H9 (cell line): ENCODE measurements around the gene ADIPOR1. TPM values are rescaled to one million over a fixed set of nuclear protein-coding genes. Genes with fewer than 3 reads are reported as not detected.
"Not testable (repeated sequence)": the region's sequence is repeated elsewhere in the genome, so short reads cannot be mapped to it uniquely, and the experiment has no call there.

Experiments used
- DNase-seq: peaks from one replicate; pipeline ENCODE4 v3.0.0-alpha.2; 2017
- H2AFZ ChIP-seq: one replicate; pipeline ENCODE4 v1.6.1; 2013; ENCODE audit warnings: mild to moderate bottlenecking, low read length, control low read depth, moderate library complexity
- H2AK5ac ChIP-seq: 2 replicates; pipeline ENCODE4 v1.6.1; 2013; ENCODE audit warnings: low read length, control low read depth, mixed read lengths; ENCODE audit not compliant: insufficient read length
- H2BK120ac ChIP-seq: one replicate; pipeline ENCODE4 v1.6.1; 2013; ENCODE audit warnings: low read depth, mild to moderate bottlenecking, low read length, control low read depth, inconsistent platforms; ENCODE audit not compliant: poor library complexity, severe bottlenecking
- H2BK12ac ChIP-seq: 2 replicates; pipeline ENCODE4 v1.6.1; 2013; ENCODE audit warnings: low read length, control low read depth, mixed read lengths, low read depth; ENCODE audit not compliant: insufficient read length
- H2BK15ac ChIP-seq: 2 replicates; pipeline ENCODE4 v1.6.1; 2013; ENCODE audit warnings: low read depth, low read length, control low read depth
- H2BK20ac ChIP-seq: one replicate; pipeline ENCODE4 v1.6.1; 2013; ENCODE audit warnings: low read depth, mild to moderate bottlenecking, low read length, control low read depth, inconsistent platforms; ENCODE audit not compliant: poor library complexity, severe bottlenecking
- H2BK5ac ChIP-seq: 2 replicates; pipeline ENCODE4 v1.6.1; 2013; ENCODE audit warnings: low read length, control low read depth, mixed read lengths; ENCODE audit not compliant: insufficient read length
- H3K14ac ChIP-seq: 2 replicates; pipeline ENCODE4 v1.6.1; 2013; ENCODE audit warnings: low read length, control low read depth; ENCODE audit not compliant: insufficient read depth
- H3K18ac ChIP-seq: 2 replicates; pipeline ENCODE4 v1.6.1; 2013; ENCODE audit warnings: low read depth, mild to moderate bottlenecking, mixed read lengths, low read length, control low read depth; ENCODE audit not compliant: insufficient read length
- H3K23ac ChIP-seq: 2 replicates; pipeline ENCODE4 v1.6.1; 2013; ENCODE audit warnings: low read length, control low read depth, mixed read lengths, low read depth; ENCODE audit not compliant: insufficient read length
- H3K23me2 ChIP-seq: 2 replicates; pipeline ENCODE4 v1.6.1; 2013; ENCODE audit warnings: low read depth, mild to moderate bottlenecking, mixed read lengths, low read length, control low read depth; ENCODE audit not compliant: insufficient read length, poor library complexity, severe bottlenecking
- H3K27ac ChIP-seq: 2 replicates; pipeline ENCODE4 v1.5.1; 2013; ENCODE audit warnings: low read length, control low read depth, mixed read lengths, low read depth; ENCODE audit not compliant: insufficient read length
- H3K27me3 ChIP-seq: 2 replicates; pipeline ENCODE4 v1.6.1; 2013; ENCODE audit warnings: low read length, control low read depth, inconsistent platforms; ENCODE audit not compliant: insufficient read depth
- H3K4ac ChIP-seq: 2 replicates; pipeline ENCODE4 v1.6.1; 2013; ENCODE audit warnings: low read depth, mild to moderate bottlenecking, control low read depth, inconsistent platforms, low read length, moderate library complexity
- H3K4me1 ChIP-seq: 2 replicates; pipeline ENCODE4 v1.6.1; 2013; ENCODE audit warnings: low read length, control low read depth, inconsistent platforms; ENCODE audit not compliant: insufficient read depth
- H3K4me2 ChIP-seq: 2 replicates; pipeline ENCODE4 v1.6.1; 2013; ENCODE audit warnings: low read length, control low read depth, mixed read lengths; ENCODE audit not compliant: insufficient read length, insufficient read depth
- H3K56ac ChIP-seq: 2 replicates; pipeline ENCODE4 v1.6.1; 2013; ENCODE audit warnings: low read depth, mild to moderate bottlenecking, mixed read lengths, low read length, control low read depth; ENCODE audit not compliant: insufficient read length
- H3K79me1 ChIP-seq: 2 replicates; pipeline ENCODE4 v1.6.1; 2013; ENCODE audit warnings: low read depth, mild to moderate bottlenecking, moderate library complexity, low read length, control low read depth, inconsistent platforms; ENCODE audit not compliant: insufficient read depth, poor library complexity, severe bottlenecking
- H3K79me2 ChIP-seq: 2 replicates; pipeline ENCODE4 v1.6.1; 2013; ENCODE audit warnings: low read length, control low read depth, inconsistent platforms; ENCODE audit not compliant: insufficient read depth
- H3K9ac ChIP-seq: 2 replicates; pipeline ENCODE4 v1.6.1; 2013; ENCODE audit warnings: low read length, control low read depth, mixed read lengths; ENCODE audit not compliant: insufficient read length; ENCODE audit errors: extremely low read depth
- H3K9me3 ChIP-seq: one replicate; pipeline ENCODE4 v1.6.1; 2013; ENCODE audit warnings: low read depth, low read length, inconsistent platforms; ENCODE audit not compliant: control insufficient read depth
- H3T11ph ChIP-seq: one replicate; pipeline ENCODE4 v1.6.1; 2013; ENCODE audit warnings: mild to moderate bottlenecking, low read length, control low read depth, inconsistent platforms
- H4K20me1 ChIP-seq: one replicate; pipeline ENCODE4 v1.6.1; 2013; ENCODE audit not compliant: control insufficient read depth, insufficient read length, insufficient read depth
- H4K5ac ChIP-seq: 2 replicates; pipeline ENCODE4 v1.6.1; 2013; ENCODE audit warnings: low read depth, mild to moderate bottlenecking, mixed read lengths, low read length, control low read depth; ENCODE audit not compliant: insufficient read length
- H4K8ac ChIP-seq: replicated peaks from 2 replicates; pipeline ENCODE4 v1.6.1; 2013; ENCODE audit warnings: low read length, control low read depth, mixed read lengths, low read depth; ENCODE audit not compliant: insufficient read length
- H4K91ac ChIP-seq: 2 replicates; pipeline ENCODE4 v1.6.1; 2013; ENCODE audit warnings: low read depth, mild to moderate bottlenecking, moderate library complexity, mixed read lengths, low read length, control low read depth; ENCODE audit not compliant: insufficient read length
- H3K27ac Mint-ChIP-seq, 3 experiments: 2 replicates in 2 of 3; 3 replicates in 1 of 3; pipeline ENCODE4 v1.8.0; 2020 to 2021; ENCODE audit warnings: mixed read lengths in 3 of 3, mild to moderate bottlenecking in 1 of 3, moderate library complexity in 1 of 3
- H3K27me3 Mint-ChIP-seq: 2 replicates; pipeline ENCODE4 v1.8.0; 2021; ENCODE audit warnings: low read depth, mild to moderate bottlenecking, moderate library complexity, mixed read lengths
- H3K36me3 Mint-ChIP-seq, 3 experiments: 2 replicates in 2 of 3; 3 replicates in 1 of 3; pipeline ENCODE4 v1.8.0; 2020 to 2021; ENCODE audit warnings: low read depth in 3 of 3, mixed read lengths in 3 of 3; ENCODE audit not compliant: insufficient read depth in 1 of 3
- H3K4me1 Mint-ChIP-seq, 2 experiments: 2 replicates each; pipeline ENCODE4 v1.8.0; 2020; ENCODE audit warnings: mixed read lengths in 2 of 2
- H3K4me3 Mint-ChIP-seq, 2 experiments: 2 replicates in 1 of 2; 3 replicates in 1 of 2; pipeline ENCODE4 v1.8.0; 2020 to 2021; ENCODE audit warnings: mild to moderate bottlenecking in 2 of 2, mixed read lengths in 2 of 2, moderate library complexity in 1 of 2
- H3K9me3 Mint-ChIP-seq, 2 experiments: 2 replicates in 1 of 2; 3 replicates in 1 of 2; pipeline ENCODE4 v1.8.0; 2020; ENCODE audit warnings: mild to moderate bottlenecking in 2 of 2, mixed read lengths in 2 of 2, moderate library complexity in 1 of 2
- WGBS: extraction: QIAGEN DNeasy Blood & Tissue Kit; methylation state at CpG from one replicate; pipeline ENCODE4 v1.1.7; 2013; ENCODE audit warnings: missing lambda C conversion rate, low lambda C conversion rate, mixed read lengths; ENCODE audit not compliant: insufficient read length; ENCODE audit errors: extremely low coverage; 5-methylcytosine and 5-hydroxymethylcytosine counted together
- total RNA-seq: library from RNA; stranded (reverse); gene quantifications from 2 replicates; pipeline ENCODE4 v1.2.1, GENCODE V29; 2021
- TF ChIP-seq, protein P1 (sequence below): fragments of 200-600 bp; sonication (generic); conservative IDR thresholded peaks from 3 replicates; pipeline ENCODE4 v1.8.0; 2021; ENCODE audit warnings: antibody characterized with exemption, mild to moderate bottlenecking

Gene ADIPOR1
- total RNA-seq, 1 experiment from 2014 or later: 65.0 TPM

DNA sequence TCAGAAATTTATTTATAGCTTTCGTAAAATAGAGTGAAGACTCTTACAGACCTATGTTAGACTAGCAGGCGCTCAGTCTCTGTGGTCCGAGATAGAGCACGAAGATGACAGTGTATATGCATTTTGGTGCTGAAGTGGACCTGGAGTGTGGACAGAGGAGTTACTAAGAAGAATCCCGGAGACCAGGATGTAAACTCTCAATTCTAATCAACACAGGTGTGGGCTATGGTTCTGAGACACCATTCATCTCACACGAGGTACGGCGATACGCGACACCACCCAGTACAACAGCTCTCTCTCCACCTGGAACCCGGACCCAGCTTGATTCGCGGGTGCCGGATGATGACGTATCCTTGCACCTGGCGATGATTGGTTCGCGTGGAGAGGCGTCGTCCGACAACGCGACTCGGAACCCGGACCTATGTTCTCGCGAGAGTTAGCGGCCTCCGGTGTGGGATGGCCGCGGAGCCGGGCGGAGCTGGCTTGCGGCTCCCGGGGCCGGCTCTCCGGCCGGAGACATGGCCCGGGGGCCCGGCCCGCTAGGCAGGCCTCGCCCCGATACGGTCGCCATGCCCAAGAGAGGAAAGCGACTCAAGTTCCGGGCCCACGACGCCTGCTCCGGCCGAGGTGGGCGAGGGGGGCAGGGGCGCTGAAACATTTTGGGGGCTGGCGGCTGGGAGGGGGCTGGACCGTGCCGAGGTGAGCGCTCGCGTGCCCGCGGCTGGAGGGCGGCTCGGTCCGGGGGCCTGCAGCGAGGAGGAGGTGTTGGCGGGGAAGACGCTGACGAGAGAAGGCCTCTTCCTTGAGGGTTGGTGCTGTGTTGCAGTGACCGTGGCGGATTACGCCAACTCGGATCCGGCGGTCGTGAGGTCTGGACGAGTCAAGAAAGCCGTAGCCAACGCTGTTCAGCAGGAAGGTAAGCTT lies 49.1 kb upstream of the ADIPOR1 start, which contains the start of gene TMEM183A:
TMEM183A (plus strand) TSS at position 427 of the 924 bp plus-strand sequence; CDS start at position 519, 92 bp downstream.
- Histone ChIP-seq H4K20me1 (no peaks in the 10 kb centered on the region), H4K8ac (no peak within 1 kb of the TSS), H2AK5ac (no peak within 1 kb of the TSS), H3K27ac (peak within 1 kb of the TSS; percentile 88), H3K4ac (peak within 1 kb of the TSS; percentile 36; the same call in 1 of the 2 replicates), H3K4me1 (peaks cover 3% of the 10 kb centered on the region), H2BK12ac (no peak within 1 kb of the TSS), H3K79me2 (peaks cover 9% of the 10 kb centered on the region; the same call in 1 of the 2 replicates), H4K91ac (no peak within 1 kb of the TSS), H3K23ac (no peak within 1 kb of the TSS), H2AFZ (no peak within 1 kb of the TSS), H3K9ac (peak within 1 kb of the TSS; percentile 87), H3K18ac (peak within 1 kb of the TSS; percentile 88), H3K56ac (no peak within 1 kb of the TSS), H3K79me1 (peaks cover 5% of the 10 kb centered on the region), H2BK20ac (no peak within 1 kb of the TSS), H2BK15ac (no peak within 1 kb of the TSS), H4K5ac (peak within 1 kb of the TSS; percentile 41), H3K4me2 (peak within 1 kb of the TSS; percentile 82), H3K14ac (peak within 1 kb of the TSS; percentile 79), H3K9me3 (no peaks in the 10 kb centered on the region), H2BK120ac (peak within 1 kb of the TSS; percentile 99), H3K27me3 (no peaks in the 10 kb centered on the region), H3K23me2 (peaks cover 4% of the 10 kb centered on the region), H2BK5ac (peak within 1 kb of the TSS; percentile 20), H3T11ph (peak within 1 kb of the TSS; percentile 98)
- H3K27ac Mint-ChIP-seq: peak within 1 kb of the TSS; percentile 97 to 100 (median 99)
- H3K4me1 Mint-ChIP-seq: peaks cover 19 to 23% of the 10 kb centered on the region in 2 experiments
- H3K4me3 Mint-ChIP-seq: peak within 1 kb of the TSS; percentile 97 to 98
- no CpG with 5 or more reads among the region's 78 CpGs for WGBS
- TF ChIP-seq, protein P1, sequence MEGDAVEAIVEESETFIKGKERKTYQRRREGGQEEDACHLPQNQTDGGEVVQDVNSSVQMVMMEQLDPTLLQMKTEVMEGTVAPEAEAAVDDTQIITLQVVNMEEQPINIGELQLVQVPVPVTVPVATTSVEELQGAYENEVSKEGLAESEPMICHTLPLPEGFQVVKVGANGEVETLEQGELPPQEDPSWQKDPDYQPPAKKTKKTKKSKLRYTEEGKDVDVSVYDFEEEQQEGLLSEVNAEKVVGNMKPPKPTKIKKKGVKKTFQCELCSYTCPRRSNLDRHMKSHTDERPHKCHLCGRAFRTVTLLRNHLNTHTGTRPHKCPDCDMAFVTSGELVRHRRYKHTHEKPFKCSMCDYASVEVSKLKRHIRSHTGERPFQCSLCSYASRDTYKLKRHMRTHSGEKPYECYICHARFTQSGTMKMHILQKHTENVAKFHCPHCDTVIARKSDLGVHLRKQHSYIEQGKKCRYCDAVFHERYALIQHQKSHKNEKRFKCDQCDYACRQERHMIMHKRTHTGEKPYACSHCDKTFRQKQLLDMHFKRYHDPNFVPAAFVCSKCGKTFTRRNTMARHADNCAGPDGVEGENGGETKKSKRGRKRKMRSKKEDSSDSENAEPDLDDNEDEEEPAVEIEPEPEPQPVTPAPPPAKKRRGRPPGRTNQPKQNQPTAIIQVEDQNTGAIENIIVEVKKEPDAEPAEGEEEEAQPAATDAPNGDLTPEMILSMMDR: no peak
- no peaks in the 10 kb centered on the region; a peak in 2 of 5 replicates for H3K9me3 Mint-ChIP-seq
- H3K36me3 Mint-ChIP-seq: peaks cover 22 to 33% (median 32%) of the 10 kb centered on the region in 3 experiments; a peak in 6 of 7 replicates
- DNase-seq: peak; percentile 98
- H3K27me3 Mint-ChIP-seq: no peaks in the 10 kb centered on the region; the same call in 1 of the 2 replicates

DNA sequence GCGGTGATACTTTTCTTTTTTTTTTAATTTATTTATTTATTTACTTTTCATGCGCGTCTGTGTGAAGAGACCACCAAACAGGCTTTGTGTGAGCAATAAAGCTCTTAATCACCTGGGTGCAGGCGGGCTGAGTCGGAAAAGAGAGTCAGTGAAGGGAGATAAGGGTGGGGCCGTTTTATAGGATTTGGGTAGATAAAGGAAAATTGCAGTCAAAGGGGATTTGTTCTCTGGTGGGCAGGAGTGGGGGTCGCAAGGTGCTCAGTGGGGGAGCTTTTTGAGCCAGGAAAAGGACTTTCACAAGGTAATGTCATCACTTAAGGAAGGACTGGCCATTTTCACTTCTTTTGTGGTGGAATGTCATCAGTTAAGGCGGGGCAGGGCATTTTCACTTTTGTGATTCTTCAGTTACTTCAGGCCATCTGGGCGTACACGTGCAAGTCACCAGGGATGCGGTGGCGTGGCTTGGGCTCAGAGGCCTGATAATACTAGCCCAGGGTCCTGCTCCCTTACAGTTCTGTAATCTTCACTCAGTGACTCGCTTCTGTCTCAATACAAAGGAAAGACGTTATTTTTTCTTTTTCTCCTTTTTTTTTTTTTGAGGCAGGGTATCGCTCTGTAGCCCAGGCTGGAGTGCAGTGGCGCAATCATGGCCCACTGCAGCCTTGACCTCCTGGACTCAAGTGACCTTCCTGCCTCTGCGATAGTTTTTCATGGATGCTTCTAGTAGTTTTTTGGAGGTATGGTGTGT lies 47.5 kb upstream of the ADIPOR1 start:
- peaks cover 12 to 19% (median 16%) of the 10 kb centered on the region in 3 experiments; a peak in 6 of 7 replicates for H3K36me3 Mint-ChIP-seq
- H2BK20ac ChIP-seq, H3K4me1 ChIP-seq, H4K5ac ChIP-seq, H3K27me3 Mint-ChIP-seq, H4K20me1 ChIP-seq, H3K56ac ChIP-seq, H4K91ac ChIP-seq, H3K9me3 ChIP-seq, H2BK15ac ChIP-seq, H4K8ac ChIP-seq, H3K23me2 ChIP-seq, H3T11ph ChIP-seq, H3K27me3 ChIP-seq, H3K79me1 ChIP-seq, H2BK5ac ChIP-seq, H3K79me2 ChIP-seq, H2BK12ac ChIP-seq, H2AK5ac ChIP-seq, H3K9me3 Mint-ChIP-seq, H3K23ac ChIP-seq, DNase-seq: not testable (repeated sequence)
- Histone ChIP-seq H3K4me2 (peak overlapping the region; percentile 82), H2AFZ (peak overlapping the region; percentile 49), H3K18ac (peak overlapping the region; percentile 86), H3K14ac (peak overlapping the region; percentile 79; the same call in 1 of the 2 replicates), H3K9ac (peak overlapping the region; percentile 59), H3K4ac (peak overlapping the region; percentile 36; the same call in 1 of the 2 replicates), H3K27ac (peak overlapping the region; percentile 88), H2BK120ac (peak overlapping the region; percentile 99)
- no CpG with 5 or more reads among the region's 17 CpGs for WGBS
- H3K4me1 Mint-ChIP-seq: peaks cover 23 to 26% of the 10 kb centered on the region in 2 experiments
- H3K27ac Mint-ChIP-seq: peak overlapping the region; percentile 94 to 100 (median 99); a peak in 6 of 7 replicates
- peak overlapping the region; percentile 97 to 98 for H3K4me3 Mint-ChIP-seq
